ENCODE measurements around the gene GCC2.
"Not testable (repeated sequence)": the region's sequence is repeated elsewhere in the genome, so short reads cannot be mapped to it uniquely, and the experiment has no call there.

The GCC2 gene

GRCh38 chr2:108555572-108555971 lies 106.6 kb downstream of the GCC2 start:
- Histone ChIP-seq H2AFZ (ENCODE audit: low read depth, low read length) (no peak overlapping the region), H3K4me1 (ENCODE audit: low read length) (no peaks in the 10 kb centered on the region), H3K4me3 (ENCODE audit: low read length) (no peak overlapping the region), H4K20me1 (ENCODE audit: insufficient read depth, low read length) (peaks cover 51% of the 10 kb centered on the region), H3K27me3 (ENCODE audit: low read depth, low read length) (no peaks in the 10 kb centered on the region), H3K4me2 (ENCODE audit: low read length) (no peak overlapping the region), H3K27ac (ENCODE audit: low read length) (no peak overlapping the region), H3K9me3 (ENCODE audit: insufficient read depth, low read length) (no peaks in the 10 kb centered on the region), H3K9ac (ENCODE audit: low read length) (no peak overlapping the region), H3K36me3 (replicated peaks; ENCODE audit: low read depth, low read length) (no peaks in the 10 kb centered on the region), H3K79me2 (ENCODE audit: low read length) (peaks cover 84% of the 10 kb centered on the region)
- TF ChIP-seq CTCF (IDR thresholded peaks at IDR 0.05; ENCODE audit: low read depth, low read length) (no peak), EZH2phosphoT487 (IDR thresholded peaks at IDR 0.05; ENCODE audit: low read depth) (no peak)

GRCh38 chr2:108556581-108556980 lies 107.6 kb downstream of the GCC2 start:
- not testable (repeated sequence) for H3K4me3 ChIP-seq (ENCODE audit: low read length); H3K4me2 ChIP-seq (ENCODE audit: low read length); H3K27me3 ChIP-seq (ENCODE audit: low read depth, low read length); H3K36me3 ChIP-seq (replicated peaks; ENCODE audit: low read depth, low read length); H3K27ac ChIP-seq (ENCODE audit: low read length); H3K4me1 ChIP-seq (ENCODE audit: low read length); H3K9me3 ChIP-seq (ENCODE audit: insufficient read depth, low read length); H2AFZ ChIP-seq (ENCODE audit: low read depth, low read length); H3K9ac ChIP-seq (ENCODE audit: low read length)
- H3K79me2 ChIP-seq (ENCODE audit: low read length) = peaks cover 87% of the 10 kb centered on the region
- peaks cover 59% of the 10 kb centered on the region for H4K20me1 ChIP-seq (ENCODE audit: insufficient read depth, low read length)

All from OCI-LY3 (cell line).